K562 (cell line): ENCODE data around the gene NCKAP1. TPM values are rescaled to one million over a fixed set of nuclear protein-coding genes. Genes with fewer than 3 reads are reported as not detected.

Experiments
- CCNT2 ChIP-seq: IDR thresholded peaks from 2 replicates; pipeline ENCODE4 v1.6.1; 2011; ENCODE audit warnings: borderline replicate concordance, low read depth, mild to moderate bottlenecking, moderate library complexity, mixed read lengths, low read length; ENCODE audit not compliant: insufficient read length; ENCODE audit errors: extremely low read depth
- EHMT2 ChIP-seq: fragments of 450-650 bp; IDR thresholded peaks from 2 replicates; pipeline ENCODE4 v1.6.1; 2018; ENCODE audit warnings: antibody characterized with exemption
- FOSL1 ChIP-seq: fragments of 200-800 bp; sonication (Bioruptor generic); conservative IDR thresholded peaks from 2 replicates; pipeline ENCODE4 v1.6.1; 2016; ENCODE audit warnings: missing genetic modification characterization, missing compliant biosample characterization
- MCM3 ChIP-seq: fragments of 450-650 bp; IDR thresholded peaks from 2 replicates; pipeline ENCODE4 v1.6.1; 2016
- SOX6 ChIP-seq: fragments of 450-650 bp; IDR thresholded peaks from 2 replicates; pipeline ENCODE4 v1.6.1; 2014; ENCODE audit warnings: mild to moderate bottlenecking
- ZFX ChIP-seq: sonication (generic); formaldehyde crosslinking; IDR thresholded peaks from 2 replicates; pipeline ENCODE4 v1.8.0; 2022; ENCODE audit warnings: mild to moderate bottlenecking, missing genetic modification reagents, moderate library complexity
- ZNF133 ChIP-seq: fragments of 250-450 bp; sonication (Bioruptor Pico); IDR thresholded peaks from 2 replicates; pipeline ENCODE4 v1.4.0; 2020; ENCODE audit warnings: mild to moderate bottlenecking
- ZNF586 ChIP-seq: fragments of 450-650 bp; formaldehyde crosslinking; conservative IDR thresholded peaks from 2 replicates; pipeline ENCODE4 v1.4.0; 2020; ENCODE audit warnings: mild to moderate bottlenecking, moderate library complexity
- ZNF707 ChIP-seq: fragments of 250-450 bp; sonication (Bioruptor Pico); conservative IDR thresholded peaks from 2 replicates; pipeline ENCODE4 v1.8.0; 2022; ENCODE audit warnings: inconsistent platforms, mild to moderate bottlenecking, moderate library complexity
- polyA plus RNA-seq, 8 experiments: library from polyadenylated mRNA; depleted of rRNA in 4 of 8; stranded (reverse) in 5 of 8; unstranded in 3 of 8; fragments of >200 nt; fragmentation: Nextera tagmentation in 2 of 8; fragmentation: Illumina TruSeq in 1 of 8; extraction: Ambion mirVana in 2 of 8; extraction: Trizol in 1 of 8; gene quantifications; 2 replicates each; pipeline versions ENCODE4 v1.2.1 to v1.2.3, GENCODE V29; 2011 to 2014; ENCODE audit warnings: inconsistent platforms in 1 of 8, missing spikeins in 1 of 8
- total RNA-seq, 7 experiments: library from RNA; depleted of rRNA in 6 of 7; stranded (reverse); fragments of >200 nt in 6 of 7; fragmentation: Illumina TruSeq in 2 of 7; extraction: Trizol in 2 of 7; gene quantifications; 2 replicates each; pipeline versions ENCODE4 v1.2.1 to v1.2.3, GENCODE V29; 2011 to 2021; ENCODE audit warnings: low replicate concordance in 1 of 7
- TF ChIP-seq, protein P1 (sequence below), 2 experiments: fragments of 450-650 bp; conservative IDR thresholded peaks; 2 replicates each; pipeline ENCODE4 v1.6.1; 2017; ENCODE audit warnings: mild to moderate bottlenecking in 2 of 2, moderate library complexity in 2 of 2
- TF ChIP-seq, protein P2 (sequence below): fragments of 450-650 bp; IDR thresholded peaks from 2 replicates; pipeline ENCODE4 v1.6.1; 2016; ENCODE audit warnings: antibody characterized with exemption
- TF ChIP-seq, protein P3 (sequence below): fragments of 450-650 bp; IDR thresholded peaks from 2 replicates; pipeline ENCODE4 v1.6.1; 2016; ENCODE audit warnings: missing biosample characterization, missing genetic modification characterization
- TF ChIP-seq, protein P4 (sequence below): fragments of 450-650 bp; formaldehyde crosslinking; IDR thresholded peaks from 2 replicates; pipeline ENCODE4 v1.4.0; 2020; ENCODE audit warnings: mild to moderate bottlenecking, moderate library complexity
- TF ChIP-seq, protein P5 (sequence below), 2 experiments: fragments of 450-650 bp; formaldehyde crosslinking in 1 of 2; IDR thresholded peaks; 2 replicates each; pipeline versions ENCODE4 v1.4.0 to v1.6.1; 2014 to 2020; ENCODE audit warnings: mild to moderate bottlenecking in 2 of 2, borderline replicate concordance in 1 of 2, low read depth in 1 of 2

NCKAP1 gene
- total and polyA plus RNA-seq, 9 of the 15 experiments (the other 6 are each of a cell fraction or from before 2014, with no cell fraction given) = 34.0 to 153 (median 88.7) TPM

DNA sequence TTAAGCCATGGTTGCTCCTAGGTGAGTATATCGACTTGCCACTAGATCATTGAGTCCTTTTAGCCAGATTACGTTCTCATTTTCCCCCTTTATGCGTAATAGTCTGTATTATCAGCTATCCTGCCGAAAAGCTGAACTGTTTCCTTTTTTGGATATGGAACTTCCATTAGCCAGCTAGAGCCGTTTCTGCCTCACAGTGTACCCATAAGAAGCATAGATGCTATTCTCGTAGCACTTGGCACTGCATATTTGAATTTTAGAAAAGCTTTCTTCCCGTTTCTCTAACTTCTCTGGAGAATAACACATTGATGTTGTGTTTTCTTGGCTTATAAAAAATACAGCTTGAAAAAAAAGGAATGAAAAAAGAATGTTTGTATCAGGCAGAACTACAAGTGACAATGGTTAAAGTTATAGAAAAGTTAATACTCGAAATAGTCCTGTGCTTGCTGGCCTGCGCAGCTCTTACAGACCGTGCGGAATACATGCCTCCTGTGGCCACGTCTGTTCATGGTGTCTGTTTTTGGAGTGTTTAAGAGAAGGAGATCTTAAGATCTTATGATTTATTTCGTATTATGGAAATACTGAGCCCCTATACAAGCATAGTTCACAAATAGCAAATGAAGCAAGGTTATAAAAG, 41.0 kb upstream of the NCKAP1 start (continued):
- TF ChIP-seq FOSL1 (tag) (0 out of 2 replicates have a peak, but pooled peaks have one; percentile 16), ZNF707 (CRISPR knock-in tag) (no peak), SOX6 (no peak), ZNF586 (no peak), CCNT2 (no peak), EHMT2 (no peak; the same call in 1 of the 2 replicates), ZFX (CRISPR knock-in tag) (no peak), ZNF133 (CRISPR knock-in tag) (no peak), MCM3 (no peak)
- TF ChIP-seq, protein P1, sequence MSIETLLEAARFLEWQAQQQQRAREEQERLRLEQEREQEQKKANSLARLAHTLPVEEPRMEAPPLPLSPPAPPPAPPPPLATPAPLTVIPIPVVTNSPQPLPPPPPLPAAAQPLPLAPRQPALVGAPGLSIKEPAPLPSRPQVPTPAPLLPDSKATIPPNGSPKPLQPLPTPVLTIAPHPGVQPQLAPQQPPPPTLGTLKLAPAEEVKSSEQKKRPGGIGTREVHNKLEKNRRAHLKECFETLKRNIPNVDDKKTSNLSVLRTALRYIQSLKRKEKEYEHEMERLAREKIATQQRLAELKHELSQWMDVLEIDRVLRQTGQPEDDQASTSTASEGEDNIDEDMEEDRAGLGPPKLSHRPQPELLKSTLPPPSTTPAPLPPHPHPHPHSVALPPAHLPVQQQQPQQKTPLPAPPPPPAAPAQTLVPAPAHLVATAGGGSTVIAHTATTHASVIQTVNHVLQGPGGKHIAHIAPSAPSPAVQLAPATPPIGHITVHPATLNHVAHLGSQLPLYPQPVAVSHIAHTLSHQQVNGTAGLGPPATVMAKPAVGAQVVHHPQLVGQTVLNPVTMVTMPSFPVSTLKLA (conservative IDR thresholded peaks at IDR 0.05) = no peak
- TF ChIP-seq, protein P2, sequence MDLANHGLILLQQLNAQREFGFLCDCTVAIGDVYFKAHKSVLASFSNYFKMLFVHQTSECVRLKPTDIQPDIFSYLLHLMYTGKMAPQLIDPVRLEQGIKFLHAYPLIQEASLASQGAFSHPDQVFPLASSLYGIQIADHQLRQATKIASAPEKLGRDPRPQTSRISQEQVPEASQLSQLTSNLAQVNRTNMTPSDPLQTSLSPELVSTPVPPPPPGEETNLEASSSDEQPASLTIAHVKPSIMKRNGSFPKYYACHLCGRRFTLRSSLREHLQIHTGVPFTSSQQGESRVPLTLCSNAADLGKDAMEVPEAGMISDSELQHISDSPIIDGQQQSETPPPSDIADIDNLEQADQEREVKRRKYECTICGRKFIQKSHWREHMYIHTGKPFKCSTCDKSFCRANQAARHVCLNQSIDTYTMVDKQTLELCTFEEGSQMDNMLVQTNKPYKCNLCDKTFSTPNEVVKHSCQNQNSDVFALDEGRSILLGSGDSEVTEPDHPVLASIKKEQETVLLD = no peak
- TF ChIP-seq, protein P3, sequence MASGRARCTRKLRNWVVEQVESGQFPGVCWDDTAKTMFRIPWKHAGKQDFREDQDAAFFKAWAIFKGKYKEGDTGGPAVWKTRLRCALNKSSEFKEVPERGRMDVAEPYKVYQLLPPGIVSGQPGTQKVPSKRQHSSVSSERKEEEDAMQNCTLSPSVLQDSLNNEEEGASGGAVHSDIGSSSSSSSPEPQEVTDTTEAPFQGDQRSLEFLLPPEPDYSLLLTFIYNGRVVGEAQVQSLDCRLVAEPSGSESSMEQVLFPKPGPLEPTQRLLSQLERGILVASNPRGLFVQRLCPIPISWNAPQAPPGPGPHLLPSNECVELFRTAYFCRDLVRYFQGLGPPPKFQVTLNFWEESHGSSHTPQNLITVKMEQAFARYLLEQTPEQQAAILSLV (tag) = no peak
- TF ChIP-seq, protein P4, sequence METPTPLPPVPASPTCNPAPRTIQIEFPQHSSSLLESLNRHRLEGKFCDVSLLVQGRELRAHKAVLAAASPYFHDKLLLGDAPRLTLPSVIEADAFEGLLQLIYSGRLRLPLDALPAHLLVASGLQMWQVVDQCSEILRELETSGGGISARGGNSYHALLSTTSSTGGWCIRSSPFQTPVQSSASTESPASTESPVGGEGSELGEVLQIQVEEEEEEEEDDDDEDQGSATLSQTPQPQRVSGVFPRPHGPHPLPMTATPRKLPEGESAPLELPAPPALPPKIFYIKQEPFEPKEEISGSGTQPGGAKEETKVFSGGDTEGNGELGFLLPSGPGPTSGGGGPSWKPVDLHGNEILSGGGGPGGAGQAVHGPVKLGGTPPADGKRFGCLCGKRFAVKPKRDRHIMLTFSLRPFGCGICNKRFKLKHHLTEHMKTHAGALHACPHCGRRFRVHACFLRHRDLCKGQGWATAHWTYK (CRISPR knock-in tag) = no peak
- TF ChIP-seq, protein P5, sequence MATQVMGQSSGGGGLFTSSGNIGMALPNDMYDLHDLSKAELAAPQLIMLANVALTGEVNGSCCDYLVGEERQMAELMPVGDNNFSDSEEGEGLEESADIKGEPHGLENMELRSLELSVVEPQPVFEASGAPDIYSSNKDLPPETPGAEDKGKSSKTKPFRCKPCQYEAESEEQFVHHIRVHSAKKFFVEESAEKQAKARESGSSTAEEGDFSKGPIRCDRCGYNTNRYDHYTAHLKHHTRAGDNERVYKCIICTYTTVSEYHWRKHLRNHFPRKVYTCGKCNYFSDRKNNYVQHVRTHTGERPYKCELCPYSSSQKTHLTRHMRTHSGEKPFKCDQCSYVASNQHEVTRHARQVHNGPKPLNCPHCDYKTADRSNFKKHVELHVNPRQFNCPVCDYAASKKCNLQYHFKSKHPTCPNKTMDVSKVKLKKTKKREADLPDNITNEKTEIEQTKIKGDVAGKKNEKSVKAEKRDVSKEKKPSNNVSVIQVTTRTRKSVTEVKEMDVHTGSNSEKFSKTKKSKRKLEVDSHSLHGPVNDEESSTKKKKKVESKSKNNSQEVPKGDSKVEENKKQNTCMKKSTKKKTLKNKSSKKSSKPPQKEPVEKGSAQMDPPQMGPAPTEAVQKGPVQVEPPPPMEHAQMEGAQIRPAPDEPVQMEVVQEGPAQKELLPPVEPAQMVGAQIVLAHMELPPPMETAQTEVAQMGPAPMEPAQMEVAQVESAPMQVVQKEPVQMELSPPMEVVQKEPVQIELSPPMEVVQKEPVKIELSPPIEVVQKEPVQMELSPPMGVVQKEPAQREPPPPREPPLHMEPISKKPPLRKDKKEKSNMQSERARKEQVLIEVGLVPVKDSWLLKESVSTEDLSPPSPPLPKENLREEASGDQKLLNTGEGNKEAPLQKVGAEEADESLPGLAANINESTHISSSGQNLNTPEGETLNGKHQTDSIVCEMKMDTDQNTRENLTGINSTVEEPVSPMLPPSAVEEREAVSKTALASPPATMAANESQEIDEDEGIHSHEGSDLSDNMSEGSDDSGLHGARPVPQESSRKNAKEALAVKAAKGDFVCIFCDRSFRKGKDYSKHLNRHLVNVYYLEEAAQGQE (IDR thresholded peaks at IDR 0.05; ENCODE audit: borderline replicate concordance) = no peak
- TF ChIP-seq, protein P5 (CRISPR knock-in tag; IDR thresholded peaks at IDR 0.05; ENCODE audit: low read depth) = no peak
